SU-DHL-6 (cell line): ENCODE results near the gene SLC22A17.

ENCODE experiments used
- EZH2phosphoT487 ChIP-seq: fragments of 200-600 bp; sonication (generic), shearing (Covaris generic); conservative IDR thresholded peaks from 2 replicates; pipeline ENCODE4 v1.6.1; 2018; ENCODE audit warnings: mild to moderate bottlenecking, antibody characterized with exemption, low read length, moderate library complexity, mixed read lengths
- TF ChIP-seq, protein P1 (sequence below): fragments of 200-600 bp; sonication (generic); IDR thresholded peaks from one replicate; pipeline ENCODE4 v1.5.1; 2017; ENCODE audit warnings: antibody characterized with exemption, mild to moderate bottlenecking, low read length, moderate library complexity; ENCODE audit not compliant: insufficient read depth, poor library complexity, severe bottlenecking

DNA sequence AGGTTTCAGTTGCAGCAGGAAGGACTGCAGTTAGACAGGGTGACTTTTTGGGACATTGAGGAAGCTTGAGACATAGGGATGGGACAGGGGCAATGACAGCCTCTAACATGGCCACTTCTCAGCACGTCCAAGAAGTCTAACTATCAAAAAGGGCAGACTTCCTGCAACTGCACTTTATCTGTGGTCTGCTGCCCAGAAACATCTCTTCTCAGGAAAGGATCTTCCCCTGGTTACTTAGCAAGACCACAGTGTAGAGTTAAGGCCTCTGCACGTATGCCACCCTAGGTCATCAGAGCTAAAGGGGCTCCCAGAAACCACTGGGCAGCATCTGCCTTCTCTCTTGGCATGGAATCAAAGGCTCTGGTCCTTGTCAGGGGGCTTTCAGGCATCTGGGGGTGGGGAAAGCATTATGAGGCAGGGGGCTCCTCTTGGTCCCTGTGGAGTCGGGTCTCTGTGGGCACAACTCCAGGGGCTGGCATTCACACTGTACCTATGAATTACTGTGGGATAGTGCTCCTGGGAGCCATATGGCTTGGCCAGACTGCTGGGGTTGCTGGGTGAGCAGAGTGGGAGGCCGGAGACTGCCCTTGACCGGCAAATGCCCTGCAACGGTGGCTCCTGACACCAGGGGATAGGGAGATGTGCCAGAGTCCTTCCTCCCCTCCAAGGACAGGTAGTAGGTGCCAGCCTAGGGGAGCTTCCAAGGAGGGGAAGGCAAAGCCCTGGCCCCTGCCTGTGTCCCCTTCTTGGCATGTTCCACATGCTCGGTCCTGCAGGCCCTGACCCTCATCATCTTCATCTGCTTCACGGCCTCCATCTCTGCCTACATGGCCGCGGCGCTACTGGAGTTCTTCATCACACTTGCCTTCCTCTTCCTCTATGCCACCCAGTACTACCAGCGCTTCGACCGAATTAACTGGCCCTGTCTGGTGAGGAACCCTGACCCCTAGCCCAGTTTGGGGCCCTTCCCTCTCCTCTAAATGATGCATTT lies 25.2 kb upstream of the SLC22A17 start:
- TF ChIP-seq, protein P1, sequence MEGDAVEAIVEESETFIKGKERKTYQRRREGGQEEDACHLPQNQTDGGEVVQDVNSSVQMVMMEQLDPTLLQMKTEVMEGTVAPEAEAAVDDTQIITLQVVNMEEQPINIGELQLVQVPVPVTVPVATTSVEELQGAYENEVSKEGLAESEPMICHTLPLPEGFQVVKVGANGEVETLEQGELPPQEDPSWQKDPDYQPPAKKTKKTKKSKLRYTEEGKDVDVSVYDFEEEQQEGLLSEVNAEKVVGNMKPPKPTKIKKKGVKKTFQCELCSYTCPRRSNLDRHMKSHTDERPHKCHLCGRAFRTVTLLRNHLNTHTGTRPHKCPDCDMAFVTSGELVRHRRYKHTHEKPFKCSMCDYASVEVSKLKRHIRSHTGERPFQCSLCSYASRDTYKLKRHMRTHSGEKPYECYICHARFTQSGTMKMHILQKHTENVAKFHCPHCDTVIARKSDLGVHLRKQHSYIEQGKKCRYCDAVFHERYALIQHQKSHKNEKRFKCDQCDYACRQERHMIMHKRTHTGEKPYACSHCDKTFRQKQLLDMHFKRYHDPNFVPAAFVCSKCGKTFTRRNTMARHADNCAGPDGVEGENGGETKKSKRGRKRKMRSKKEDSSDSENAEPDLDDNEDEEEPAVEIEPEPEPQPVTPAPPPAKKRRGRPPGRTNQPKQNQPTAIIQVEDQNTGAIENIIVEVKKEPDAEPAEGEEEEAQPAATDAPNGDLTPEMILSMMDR = no peak
- TF ChIP-seq EZH2phosphoT487 = no peak
